HG02623 (cell line): ENCODE results near the gene KRI1.

Source experiments
- ATAC-seq: cut with Tn5 transposase; IDR thresholded peaks from one replicate; pipeline ENCODE4 v1.9.1; 2021; ENCODE audit warnings: moderate library complexity; ENCODE audit not compliant: unreplicated experiment

Gene KRI1

GRCh38 chr19:10565567-10566407, at the start of gene KRI1:
Gene KRI1 (minus strand): TSS chr19:10566010. CDS start chr19:10565999, 11 bp downstream.
- ATAC-seq: peak; percentile 40

GRCh38 chr19:10612499-10613119, 46.8 kb upstream of the KRI1 start:
- no peak for ATAC-seq

GRCh38 chr19:10611907-10612306, 46.1 kb upstream of the KRI1 start:
- no peak for ATAC-seq

GRCh38 chr19:10604460-10604980, 38.7 kb upstream of the KRI1 start:
- ATAC-seq: no peak

- no peak for ATAC-seq
These were observed 38.2 kb upstream of the KRI1 start for GRCh38 chr19:10603873-10604459.

- ATAC-seq: no peak
These were observed 37.5 kb upstream of the KRI1 start for GRCh38 chr19:10603084-10603872.

- peak; percentile 49 for ATAC-seq
These were observed 36.7 kb upstream of the KRI1 start for GRCh38 chr19:10602330-10603083.

GRCh38 chr19:10601999-10602329, 36.2 kb upstream of the KRI1 start:
- ATAC-seq: no peak

- no peak for ATAC-seq
These were observed 34.3 kb upstream of the KRI1 start for GRCh38 chr19:10600149-10600548.

GRCh38 chr19:10593820-10594637, 28.2 kb upstream of the KRI1 start:
- ATAC-seq: no peak

GRCh38 chr19:10593148-10593547, 27.3 kb upstream of the KRI1 start:
- no peak for ATAC-seq

- ATAC-seq: no peak
These were observed 22.0 kb upstream of the KRI1 start for GRCh38 chr19:10587839-10588150.

GRCh38 chr19:10587022-10587838, 21.4 kb upstream of the KRI1 start, which contains the start of gene AP1M2:
Gene AP1M2 (minus strand): TSS chr19:10587312. CDS start chr19:10587231, 81 bp downstream.
- no peak for ATAC-seq

GRCh38 chr19:10586396-10586795, 20.6 kb upstream of the KRI1 start:
- ATAC-seq: no peak

- no peak for ATAC-seq
These were observed 17.4 kb upstream of the KRI1 start for GRCh38 chr19:10583036-10583776.

- no peak for ATAC-seq
These were observed 16.3 kb upstream of the KRI1 start for GRCh38 chr19:10582091-10582490.

GRCh38 chr19:10580979-10581631, 15.3 kb upstream of the KRI1 start:
- ATAC-seq: no peak

GRCh38 chr19:10577951-10578350, 12.1 kb upstream of the KRI1 start:
- ATAC-seq: no peak
